ENCODE measurements around the gene RILPL1.
"Not testable (repeated sequence)": the region's sequence is repeated elsewhere in the genome, so short reads cannot be mapped to it uniquely, and the experiment has no call there.

DNA sequence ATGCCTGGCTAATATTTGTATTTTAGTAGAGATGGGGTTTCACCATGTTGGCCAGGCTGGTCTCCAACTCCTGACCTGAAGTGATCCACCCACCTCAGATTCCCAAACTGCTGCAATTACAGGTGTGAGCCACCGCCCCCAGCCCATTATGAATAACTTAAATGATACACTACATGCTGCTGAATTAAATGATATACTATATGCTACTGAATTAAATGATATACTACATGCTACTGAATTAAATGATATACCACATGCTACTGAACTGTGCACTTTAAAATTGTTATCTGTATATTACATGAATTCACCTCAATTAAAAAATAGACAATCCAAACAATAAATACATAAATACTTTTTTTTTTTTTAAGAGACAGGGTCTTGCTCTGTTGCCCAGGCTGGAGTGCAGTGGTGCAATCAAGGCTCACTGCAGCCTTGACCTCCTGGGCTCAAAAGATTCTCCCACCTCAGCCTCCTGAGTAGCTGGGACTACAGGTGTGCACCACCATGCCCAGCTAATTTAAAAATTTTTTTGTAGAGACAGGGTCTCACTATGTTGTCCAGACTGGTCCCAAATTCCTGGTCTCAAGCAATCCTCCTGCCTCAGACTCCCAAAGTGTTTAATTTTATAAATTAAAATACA, 18.8 kb downstream of the RILPL1 start:
- TF ChIP-seq, protein P1, sequence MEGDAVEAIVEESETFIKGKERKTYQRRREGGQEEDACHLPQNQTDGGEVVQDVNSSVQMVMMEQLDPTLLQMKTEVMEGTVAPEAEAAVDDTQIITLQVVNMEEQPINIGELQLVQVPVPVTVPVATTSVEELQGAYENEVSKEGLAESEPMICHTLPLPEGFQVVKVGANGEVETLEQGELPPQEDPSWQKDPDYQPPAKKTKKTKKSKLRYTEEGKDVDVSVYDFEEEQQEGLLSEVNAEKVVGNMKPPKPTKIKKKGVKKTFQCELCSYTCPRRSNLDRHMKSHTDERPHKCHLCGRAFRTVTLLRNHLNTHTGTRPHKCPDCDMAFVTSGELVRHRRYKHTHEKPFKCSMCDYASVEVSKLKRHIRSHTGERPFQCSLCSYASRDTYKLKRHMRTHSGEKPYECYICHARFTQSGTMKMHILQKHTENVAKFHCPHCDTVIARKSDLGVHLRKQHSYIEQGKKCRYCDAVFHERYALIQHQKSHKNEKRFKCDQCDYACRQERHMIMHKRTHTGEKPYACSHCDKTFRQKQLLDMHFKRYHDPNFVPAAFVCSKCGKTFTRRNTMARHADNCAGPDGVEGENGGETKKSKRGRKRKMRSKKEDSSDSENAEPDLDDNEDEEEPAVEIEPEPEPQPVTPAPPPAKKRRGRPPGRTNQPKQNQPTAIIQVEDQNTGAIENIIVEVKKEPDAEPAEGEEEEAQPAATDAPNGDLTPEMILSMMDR (IDR thresholded peaks at IDR 0.05; ENCODE audit: low read length) = not testable (repeated sequence)
- not testable (repeated sequence) for TF ChIP-seq EZH2 (IDR thresholded peaks at IDR 0.05; ENCODE audit: borderline replicate concordance, low read length)
